Renal cortex interstitium (tissue), 11 donors: ENCODE results near the gene PPP2R2C. TPM values are rescaled to one million over a fixed set of nuclear protein-coding genes. Genes with fewer than 3 reads are reported as not detected.
A peak's percentile ranks its signal among the peaks of the same experiment; 100 is the strongest.

Source experiments
- DNase-seq, 11 donors: peaks; one replicate each; pipeline ENCODE4 v3.0.0-alpha.2; 2013; ENCODE audit warnings: low read depth in 9 of 11, low spot score in 4 of 11; ENCODE audit errors: extremely low read depth in 1 of 11
- polyA plus RNA-seq, 3 donors: library from polyadenylated mRNA; unstranded; fragments of 120-200 nt; gene quantifications; one replicate each; pipeline ENCODE4 v1.2.1, GENCODE V29; 2013; ENCODE audit not compliant: insufficient read length in 3 of 3

Gene PPP2R2C
- polyA plus RNA-seq, 3 donors, result 0.17 to 0.65 (median 0.35) TPM

DNA sequence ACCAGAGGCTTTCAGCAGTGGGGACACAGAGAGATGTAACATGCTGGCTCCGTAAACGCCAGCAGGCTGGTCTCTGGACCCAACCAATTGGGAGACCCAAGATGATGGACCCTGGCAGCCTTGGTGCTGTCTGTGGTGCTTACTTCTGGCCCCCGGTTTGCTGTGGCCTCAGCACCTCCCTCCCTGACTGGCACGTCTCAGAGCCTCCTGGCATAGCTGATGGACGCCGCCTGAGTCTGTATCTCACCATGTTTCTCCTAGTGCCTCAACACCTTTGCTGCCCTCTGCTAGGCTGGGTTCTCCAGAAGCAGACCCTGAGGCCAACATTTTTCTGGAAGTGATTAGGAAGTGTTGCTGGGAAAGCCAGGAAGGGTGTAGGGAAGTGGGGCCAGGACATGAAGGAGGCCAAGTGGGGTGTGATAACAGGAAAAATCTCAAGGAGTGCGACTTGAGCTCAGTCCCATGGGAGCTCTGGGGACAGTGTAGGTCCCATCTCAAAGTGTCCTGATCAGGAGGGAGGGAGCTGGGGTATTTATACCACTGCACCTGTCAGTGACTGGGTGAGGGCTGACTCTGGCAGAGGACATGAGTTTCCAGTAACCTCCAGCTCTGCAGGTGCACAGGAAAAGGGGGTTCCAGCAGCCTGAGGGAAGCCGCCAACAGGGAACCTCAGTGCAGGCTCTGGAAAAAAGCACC lies 31.8 kb downstream of the PPP2R2C start:
- DNase-seq, result no peak

DNA sequence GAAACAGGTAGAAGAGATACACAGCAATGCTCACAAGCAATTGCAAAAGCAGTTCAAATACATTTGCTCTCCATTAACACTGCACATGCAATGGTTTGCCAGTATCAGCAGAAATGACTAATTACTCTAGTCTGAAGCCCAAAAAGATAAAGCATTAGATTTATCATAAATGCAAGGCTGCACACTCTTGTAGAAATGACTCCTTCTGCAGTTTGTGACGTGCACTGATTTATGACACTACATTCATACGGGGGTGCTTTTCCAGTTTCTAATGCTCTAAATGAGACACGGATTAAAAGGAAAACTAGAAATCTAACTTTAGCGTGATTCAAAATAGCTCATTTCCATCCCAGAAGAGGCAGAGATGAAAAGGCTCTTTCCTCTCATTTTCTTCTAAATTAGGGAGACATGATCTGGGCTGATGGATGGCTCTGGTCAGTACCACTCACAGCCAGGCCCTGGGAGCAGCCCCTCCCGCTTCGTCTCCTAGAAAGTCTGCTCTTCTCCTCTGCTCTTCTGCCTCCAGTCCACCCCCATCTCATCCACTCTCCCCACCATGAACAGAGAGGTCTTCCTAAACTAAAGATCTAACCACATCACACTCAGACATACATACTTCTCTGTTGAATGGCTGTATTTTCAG lies 33.2 kb downstream of the PPP2R2C start:
- DNase-seq, result no peak

DNA sequence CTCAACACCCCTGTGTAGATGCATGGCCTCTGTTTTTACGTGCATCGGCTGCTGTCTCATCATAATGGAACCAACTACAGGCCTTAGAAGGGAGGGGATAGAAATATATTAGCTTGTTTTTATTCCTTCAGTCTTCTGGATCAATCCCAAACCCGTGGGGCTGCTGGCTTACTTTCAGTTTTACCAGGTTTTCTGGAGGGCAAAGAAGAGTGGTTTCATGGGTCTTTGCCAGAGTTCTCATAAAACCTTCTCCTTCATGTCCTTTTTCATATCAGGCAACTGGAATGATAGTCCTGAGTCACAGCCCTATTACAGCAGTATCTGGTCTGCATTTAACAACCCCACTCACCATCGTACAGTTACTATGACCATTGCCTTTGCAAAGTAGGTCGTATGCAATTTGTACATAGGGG lies 34.6 kb downstream of the PPP2R2C start:
- DNase-seq, result no peak

DNA sequence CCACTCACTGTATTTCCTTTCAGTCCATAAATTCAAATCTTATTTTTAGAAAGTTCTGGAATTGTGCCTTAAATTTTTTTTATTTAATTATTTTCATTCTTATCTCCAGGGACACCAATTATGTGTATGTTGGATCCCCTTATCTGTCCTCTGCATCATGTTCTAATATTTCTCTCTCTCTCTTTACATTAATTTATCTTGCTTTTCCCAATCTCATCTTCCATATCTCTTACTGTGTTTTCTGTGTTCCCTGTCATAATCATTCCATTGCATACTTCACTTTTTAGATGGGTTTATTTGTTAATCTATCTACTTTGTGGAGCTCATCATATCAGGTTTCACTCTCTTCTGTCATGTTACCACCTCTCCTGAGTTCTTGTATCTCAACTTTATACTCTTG lies 37.4 kb downstream of the PPP2R2C start:
- no peak for DNase-seq

DNA sequence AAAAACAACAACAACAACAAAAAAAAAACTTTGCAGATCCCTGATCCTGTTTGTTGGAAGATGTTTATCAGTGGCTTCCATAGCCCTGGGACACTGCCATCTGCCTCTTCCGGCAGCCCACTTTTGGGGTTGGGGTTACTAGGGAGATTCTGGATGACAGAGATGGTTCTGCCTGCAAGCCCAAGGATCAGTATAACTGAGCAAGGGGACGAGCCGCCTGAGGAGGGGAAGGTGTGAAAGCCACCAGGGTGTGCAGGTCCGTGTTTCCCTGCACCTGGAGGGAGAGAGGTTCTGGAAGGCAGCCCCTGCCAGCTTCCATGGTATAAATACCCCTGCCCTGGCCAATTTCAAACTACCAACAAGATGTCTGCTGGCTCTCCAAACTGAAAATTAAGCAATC lies 41.5 kb downstream of the PPP2R2C start:
- DNase-seq, result no peak

DNA sequence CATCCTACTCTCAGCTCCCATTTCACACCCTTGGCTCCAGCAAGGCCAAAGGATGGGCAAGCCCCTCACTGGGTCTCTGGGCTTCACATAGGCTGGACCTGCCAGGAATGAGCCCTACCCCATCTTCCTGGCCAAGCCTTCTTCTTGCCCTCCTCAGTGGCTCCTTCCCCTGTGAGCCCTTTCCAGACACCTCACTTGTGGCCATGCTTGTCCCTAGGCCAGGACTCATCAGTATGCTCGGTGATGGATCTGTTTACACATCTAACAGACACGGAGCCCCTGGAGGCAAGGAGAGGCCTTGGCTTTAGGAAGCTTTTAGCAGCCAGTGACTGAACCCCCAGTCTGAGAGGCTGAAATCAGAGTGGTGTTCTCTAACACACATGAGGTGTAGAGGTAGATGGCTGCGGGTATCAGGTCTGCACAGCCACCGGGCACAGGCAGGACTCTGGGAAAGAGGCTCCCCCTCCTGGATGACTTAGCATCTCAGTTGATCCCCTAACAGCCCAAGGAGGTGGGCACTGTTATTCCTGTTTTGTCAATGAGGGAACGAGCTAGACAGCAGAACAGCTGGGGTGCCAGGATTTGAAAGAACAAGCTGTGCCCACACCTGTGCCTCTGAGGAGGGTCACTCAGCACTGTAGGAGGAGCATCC lies 44.8 kb downstream of the PPP2R2C start:
- no peak for DNase-seq

DNA sequence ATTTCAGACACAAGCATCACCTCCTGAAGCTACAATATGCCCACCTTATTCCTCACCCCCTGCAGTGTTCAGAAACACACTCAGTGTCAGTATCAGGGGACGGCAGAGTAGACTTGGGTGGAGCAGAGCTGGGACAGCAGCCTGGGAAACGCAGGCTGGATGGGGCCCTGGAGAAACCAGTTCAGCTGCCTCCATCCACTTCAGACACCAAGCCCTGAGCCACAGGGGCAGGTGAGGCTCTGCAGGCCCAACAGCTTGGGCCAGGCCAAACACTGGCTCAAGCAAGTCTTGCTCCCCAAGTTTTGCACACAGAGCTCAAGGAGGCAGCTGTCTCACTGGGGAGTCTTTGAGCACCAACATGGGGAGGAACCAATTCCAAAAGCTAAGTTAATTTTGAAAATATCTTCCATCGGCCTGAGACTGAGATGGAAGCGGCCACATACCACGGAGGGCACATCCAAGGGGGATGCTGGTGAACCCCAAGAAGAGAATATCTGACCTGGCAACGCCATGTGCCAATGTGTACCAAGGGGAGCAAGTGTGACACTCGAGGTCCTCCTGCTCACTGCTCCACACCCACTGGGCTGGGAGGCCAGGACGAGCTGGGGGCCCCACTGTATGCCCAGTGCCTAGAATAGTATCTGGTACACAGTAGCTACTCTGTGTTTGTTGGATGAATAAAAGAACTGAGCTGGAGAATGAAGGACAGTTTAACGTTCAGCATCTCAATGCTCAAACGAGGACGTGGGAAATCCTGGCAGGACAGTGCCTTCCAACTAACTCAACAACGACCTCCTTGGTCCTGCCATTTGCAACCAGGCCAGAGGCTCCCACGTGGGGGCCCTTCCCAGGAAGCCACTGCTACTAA lies 45.6 kb downstream of the PPP2R2C start:
- DNase-seq, result no peak

DNA sequence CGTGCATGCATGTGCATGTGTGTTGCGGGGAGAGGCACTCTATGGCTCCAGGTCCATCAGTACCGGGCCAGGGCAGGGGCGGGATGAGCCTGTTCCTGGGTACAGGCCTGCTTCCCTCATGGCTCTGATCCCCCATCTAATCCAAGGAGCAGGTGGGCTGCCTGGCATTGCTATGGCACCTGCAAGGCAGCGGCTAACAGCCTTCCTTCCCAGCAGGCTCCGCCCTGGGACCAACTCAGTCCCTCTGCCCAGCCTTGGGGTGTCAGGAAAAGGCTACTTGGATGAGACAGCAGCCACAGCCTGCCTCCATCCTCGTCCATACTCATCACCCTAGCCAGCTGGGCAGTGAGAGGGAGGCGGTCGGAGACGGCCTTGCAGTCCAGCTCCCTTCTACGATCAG lies 46.5 kb downstream of the PPP2R2C start:
- DNase-seq, result no peak

DNA sequence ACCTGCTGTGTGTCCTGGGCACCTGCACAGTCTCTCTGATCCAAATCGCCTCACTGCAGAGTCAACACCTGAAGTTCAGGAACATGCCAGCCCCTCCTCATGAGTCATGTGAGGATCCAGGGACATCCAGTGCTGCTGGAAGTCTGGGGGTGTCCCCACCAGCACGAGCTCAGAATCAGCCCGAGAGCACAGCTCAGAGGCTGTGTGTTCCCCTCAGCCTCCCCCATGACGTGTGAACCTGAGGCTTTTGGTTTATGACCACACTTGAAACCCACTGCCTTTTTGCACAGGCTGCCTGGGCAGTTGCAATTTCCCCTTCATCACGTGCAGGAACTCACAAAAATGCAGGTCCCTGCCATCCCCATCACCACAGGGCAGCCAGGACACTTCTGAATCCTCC lies 47.1 kb downstream of the PPP2R2C start:
- DNase-seq, result no peak

DNA sequence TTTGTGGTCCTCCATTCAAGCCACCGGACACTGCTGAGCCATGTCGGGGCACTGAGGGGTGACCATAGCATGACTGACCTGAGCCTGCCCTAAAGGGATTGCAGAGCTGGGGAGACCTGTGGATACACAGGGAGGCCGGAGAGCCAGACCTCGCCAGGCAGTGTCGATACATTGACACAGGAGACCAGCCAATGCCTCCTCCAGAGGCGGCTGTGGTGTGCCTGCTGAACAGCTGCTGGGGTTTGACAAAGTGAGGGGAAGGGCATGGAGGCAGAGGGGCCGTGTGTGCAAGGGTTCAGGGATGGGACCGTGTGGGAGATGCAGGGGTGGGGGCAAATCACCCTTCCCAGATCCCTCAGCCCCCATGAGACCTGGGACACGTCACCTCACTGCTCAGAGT lies 48.0 kb downstream of the PPP2R2C start:
- DNase-seq, result no peak

DNA sequence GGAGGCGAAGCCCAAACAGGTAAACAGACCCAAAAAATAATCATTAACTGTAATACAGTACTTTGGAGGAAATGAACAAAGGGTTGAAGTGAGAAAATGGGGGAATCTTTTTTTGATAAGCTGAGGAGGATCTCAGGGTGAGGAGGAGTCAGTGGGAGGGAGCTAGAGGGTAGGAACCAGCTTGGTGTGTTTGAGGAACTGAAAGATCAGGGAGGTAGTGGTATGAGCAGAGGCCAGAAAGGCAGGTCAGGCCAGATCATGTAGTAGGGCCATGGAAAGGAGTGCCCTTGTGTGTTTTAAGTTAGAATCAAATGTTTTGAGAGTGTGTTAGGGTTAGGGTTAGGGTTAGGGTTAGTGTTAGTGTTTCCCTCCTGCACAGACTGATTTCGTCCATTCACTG lies 48.8 kb downstream of the PPP2R2C start:
- DNase-seq, result no peak

DNA sequence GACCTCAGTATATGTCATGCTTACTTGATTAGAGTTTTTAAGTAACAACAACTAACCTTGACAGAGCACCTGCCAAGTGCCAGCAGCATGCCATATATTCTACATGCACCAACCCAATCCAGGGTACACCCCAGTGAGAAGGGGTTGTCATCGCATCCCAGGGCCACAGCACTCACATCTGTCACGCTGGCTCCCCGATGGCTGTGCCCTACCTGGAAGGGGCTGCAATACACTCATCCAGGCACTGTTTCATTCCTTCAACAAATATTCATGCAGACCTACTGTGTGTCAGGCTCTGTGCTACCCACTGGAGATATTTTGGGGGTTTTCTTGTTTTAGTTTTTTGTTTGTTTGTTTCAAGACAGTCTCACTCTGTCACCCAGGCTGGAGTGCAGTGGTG lies 49.5 kb downstream of the PPP2R2C start:
- DNase-seq, result no peak

DNA sequence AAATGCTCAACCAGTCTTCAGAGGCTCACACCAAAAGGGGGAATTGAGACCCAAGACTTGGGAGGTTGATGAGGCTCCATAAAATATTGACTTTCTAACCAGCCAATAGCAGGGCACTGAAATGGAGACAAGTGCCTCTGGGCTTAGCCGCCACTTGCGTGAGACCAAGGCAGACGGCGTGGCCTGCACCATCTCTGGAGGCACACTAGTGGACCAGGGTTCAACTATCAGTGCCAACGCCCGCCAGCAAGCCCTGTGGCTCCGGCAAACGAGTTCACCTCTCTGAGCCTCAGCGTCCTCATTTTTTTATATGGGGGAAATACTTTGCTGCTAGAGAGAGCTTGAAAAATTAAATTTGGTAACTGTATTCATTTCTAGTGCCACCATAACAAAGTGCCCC lies 50.3 kb downstream of the PPP2R2C start:
- no peak for DNase-seq

DNA sequence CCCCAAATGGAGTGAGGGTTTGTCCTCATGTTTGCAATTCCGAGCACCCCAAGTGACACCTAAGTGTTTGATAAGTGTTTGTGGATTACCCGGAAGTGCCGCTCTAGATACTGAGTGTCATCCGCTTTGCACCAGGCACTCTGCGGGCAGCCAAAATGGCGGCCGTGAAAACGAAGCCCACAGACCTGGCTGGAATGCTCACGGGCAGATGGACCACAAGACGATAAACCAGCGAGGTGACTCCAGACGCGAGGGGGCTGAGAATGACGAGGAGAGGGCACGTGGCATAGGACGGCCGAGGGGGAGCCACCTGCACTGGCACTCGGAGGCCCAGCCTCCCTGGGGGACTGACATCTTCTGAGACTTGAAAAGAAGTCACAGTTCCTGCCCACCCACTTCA lies 51.0 kb downstream of the PPP2R2C start:
- DNase-seq, result no peak

DNA sequence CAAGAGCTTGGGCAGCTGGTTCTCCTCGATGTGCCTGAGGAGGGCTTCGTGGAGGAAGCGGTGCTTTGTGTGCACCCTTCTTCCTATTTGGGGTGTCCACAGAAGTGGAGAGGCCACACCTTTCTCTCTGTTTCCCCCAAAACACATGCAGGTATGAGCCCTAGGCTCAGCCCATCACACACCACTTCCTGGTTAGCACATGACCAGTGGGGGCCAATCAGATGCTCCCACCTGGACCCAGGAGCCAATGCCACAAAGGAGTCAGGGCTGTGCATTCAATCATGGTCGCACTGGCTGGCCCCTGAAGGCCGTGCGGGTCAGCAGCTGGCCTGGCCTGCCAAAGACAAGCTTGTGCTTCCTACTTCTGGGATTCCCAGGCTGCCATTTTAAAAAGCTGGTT lies 51.4 kb downstream of the PPP2R2C start:
- no peak for DNase-seq

DNA sequence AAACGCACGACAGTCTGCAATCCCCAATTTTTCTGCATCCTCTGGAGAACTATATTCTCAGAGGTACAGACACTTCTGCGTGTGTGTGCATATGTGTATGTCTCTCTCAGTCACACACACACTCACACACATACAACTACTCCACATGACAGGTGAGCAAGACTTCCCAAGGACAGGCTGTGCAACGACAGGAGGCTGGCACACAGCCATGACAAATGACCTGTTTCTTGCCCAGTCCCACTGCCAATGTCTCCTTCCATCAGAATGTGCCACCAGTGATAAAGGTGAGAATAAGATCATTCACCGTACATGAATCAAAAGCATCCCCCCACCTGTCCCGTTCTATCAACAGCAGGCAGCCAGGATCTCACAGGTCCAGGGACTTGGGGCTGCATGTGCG lies 52.4 kb downstream of the PPP2R2C start:
- no peak for DNase-seq

DNA sequence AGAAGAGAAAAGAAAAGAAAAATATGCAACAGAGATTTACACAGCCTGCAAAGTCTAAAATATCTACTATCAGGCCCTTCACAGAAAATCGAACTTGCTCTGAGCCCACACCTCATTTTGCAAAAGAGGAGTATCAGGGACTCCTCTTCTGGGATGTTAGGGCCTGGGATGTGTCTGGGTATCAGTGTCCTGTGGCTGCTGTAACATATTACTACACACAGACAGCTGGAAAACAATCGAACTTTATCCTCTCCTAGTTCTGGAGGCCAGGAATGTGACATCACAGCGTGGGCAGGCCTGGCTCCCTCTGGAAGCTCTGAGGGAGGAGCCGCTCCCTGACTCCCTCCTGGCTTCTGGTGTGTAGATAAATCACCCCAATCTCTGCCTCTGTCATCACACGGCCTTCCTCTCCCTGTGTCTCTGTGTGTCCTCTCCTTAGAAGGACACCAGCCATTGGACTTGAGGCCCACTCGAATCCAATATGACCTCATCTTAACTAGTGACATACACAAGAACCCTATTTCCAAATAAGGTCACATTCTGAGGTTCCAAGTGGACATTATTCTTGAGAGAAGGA lies 52.9 kb downstream of the PPP2R2C start:
- peak in 1 of 11 donors; percentile 27 for DNase-seq

DNA sequence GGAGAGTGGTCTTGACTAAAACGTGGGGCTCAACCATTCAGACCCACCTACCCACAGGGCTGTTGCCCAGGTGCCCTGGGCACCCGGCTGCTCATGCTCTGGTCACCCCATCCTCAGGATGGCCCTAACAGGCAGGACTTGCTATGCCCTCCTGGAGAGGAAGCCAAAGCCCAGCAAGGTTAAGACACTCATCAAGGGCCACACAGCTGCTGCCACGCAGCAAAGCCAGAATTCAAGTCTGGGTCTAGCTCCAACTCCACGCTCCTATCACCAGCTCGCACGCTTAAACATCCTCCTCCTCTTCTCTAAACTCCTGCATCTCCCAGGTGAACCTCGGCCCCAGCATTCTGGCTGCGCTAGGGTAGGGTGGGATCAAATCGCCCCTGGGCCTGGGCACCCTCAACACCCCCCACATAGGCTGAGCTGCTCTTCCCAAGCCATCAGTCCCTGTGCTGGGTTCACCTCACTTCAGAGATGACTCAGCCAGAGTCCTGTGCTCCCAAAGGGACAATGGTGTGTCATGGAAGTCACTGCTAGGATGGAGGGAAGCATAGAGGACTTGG lies 54.1 kb downstream of the PPP2R2C start:
- DNase-seq, result no peak

DNA sequence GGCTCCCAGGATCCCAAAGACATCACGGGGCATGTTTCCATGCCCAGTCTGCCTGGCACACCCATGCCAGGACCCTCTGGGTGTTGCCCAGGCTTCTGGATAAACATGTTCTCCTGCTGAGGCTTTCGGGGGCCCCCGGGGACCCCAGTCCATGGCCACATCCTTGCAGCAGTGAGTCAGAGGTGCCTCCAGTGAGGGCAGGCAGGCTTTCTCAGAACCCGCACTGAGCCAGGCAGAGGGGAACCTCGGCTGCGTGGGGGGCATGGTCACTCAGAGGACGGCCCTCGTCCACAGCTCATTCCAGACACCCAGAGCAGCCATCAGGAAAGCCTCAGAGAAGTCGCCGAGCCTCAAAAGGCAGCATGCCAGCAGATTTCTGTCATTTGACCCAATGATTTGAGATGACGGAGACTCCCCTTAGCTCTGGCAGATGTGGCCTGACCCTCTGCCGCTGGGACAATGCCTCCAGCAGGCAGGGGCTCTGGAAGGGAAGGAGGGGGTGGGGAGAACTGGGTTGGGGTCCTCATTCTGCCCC lies 54.8 kb downstream of the PPP2R2C start:
- peak in 2 of 11 donors; percentile 34 to 39 for DNase-seq
